Endothelial cell of umbilical vein (primary cell): Measurements from ENCODE around the gene UBE2E3.

Source experiments
- CTCF ChIP-seq, 2 donors: IDR thresholded peaks; 1 replicate in 1 of 2; 2 replicates in 1 of 2; pipeline ENCODE4 v1.5.1; 2011; ENCODE audit warnings: low read length in 2 of 2, mild to moderate bottlenecking in 2 of 2, moderate library complexity in 2 of 2, control low read depth in 1 of 2, inconsistent platforms in 1 of 2, low read depth in 1 of 2; ENCODE audit not compliant: insufficient read depth in 1 of 2; ENCODE audit errors: extremely low read depth in 1 of 2
- EZH2 ChIP-seq: IDR thresholded peaks from 2 replicates; pipeline ENCODE4 v1.6.1; 2012; ENCODE audit warnings: borderline replicate concordance, low read depth, mild to moderate bottlenecking, moderate library complexity, low read length, inconsistent platforms; ENCODE audit not compliant: severe bottlenecking
- FOS ChIP-seq: IDR thresholded peaks from 2 replicates; pipeline ENCODE4 v1.6.1; 2011; ENCODE audit warnings: mild to moderate bottlenecking, low read length, moderate library complexity, borderline replicate concordance; ENCODE audit not compliant: insufficient read depth
- GATA2 ChIP-seq: IDR thresholded peaks from 2 replicates; pipeline ENCODE4 v1.7.0; 2011; ENCODE audit warnings: low read depth, mild to moderate bottlenecking, moderate library complexity, mixed read lengths, low read length; ENCODE audit not compliant: insufficient read length, insufficient read depth
- JUN ChIP-seq: IDR thresholded peaks from 2 replicates; pipeline ENCODE4 v1.6.1; 2011; ENCODE audit warnings: borderline replicate concordance, low read depth; ENCODE audit not compliant: insufficient read length, insufficient read depth
- MAX ChIP-seq: IDR thresholded peaks from 2 replicates; pipeline ENCODE4 v1.6.1; 2011; ENCODE audit not compliant: insufficient read depth, insufficient read length
- MYC ChIP-seq: IDR thresholded peaks from one replicate; pipeline ENCODE4 v1.6.1; 2011; ENCODE audit warnings: mild to moderate bottlenecking, low read depth, low read length
- POLR2A ChIP-seq: IDR thresholded peaks from 2 replicates; pipeline ENCODE4 v1.6.1; 2012; ENCODE audit warnings: low read depth, mild to moderate bottlenecking, control low read depth, low read length
- POLR2AphosphoS5 ChIP-seq: IDR thresholded peaks from 2 replicates; pipeline ENCODE4 v1.6.1; 2012; ENCODE audit warnings: low read depth, mild to moderate bottlenecking, control low read depth, low read length, moderate library complexity; ENCODE audit not compliant: insufficient read depth

GRCh38 chr2:180933332-180933731, 47.1 kb upstream of the UBE2E3 start:
- no peak for TF ChIP-seq CTCF (IDR thresholded peaks at IDR 0.05; ENCODE audit: extremely low read depth in 1 of 2, insufficient read depth in 1 of 2, low read depth in 1 of 2, low read length in 2 of 2)
- TF ChIP-seq FOS: no peak
- no peak for TF ChIP-seq POLR2AphosphoS5
- no peak for TF ChIP-seq MAX
- TF ChIP-seq POLR2A: no peak
- no peak for TF ChIP-seq MYC
- TF ChIP-seq EZH2: no peak
- TF ChIP-seq JUN: no peak
- TF ChIP-seq GATA2: no peak
